ENCODE results near the gene CDYL2.
"Not testable (repeated sequence)": the region's sequence is repeated elsewhere in the genome, so short reads cannot be mapped to it uniquely, and the experiment has no call there.

The CDYL2 gene

DNA sequence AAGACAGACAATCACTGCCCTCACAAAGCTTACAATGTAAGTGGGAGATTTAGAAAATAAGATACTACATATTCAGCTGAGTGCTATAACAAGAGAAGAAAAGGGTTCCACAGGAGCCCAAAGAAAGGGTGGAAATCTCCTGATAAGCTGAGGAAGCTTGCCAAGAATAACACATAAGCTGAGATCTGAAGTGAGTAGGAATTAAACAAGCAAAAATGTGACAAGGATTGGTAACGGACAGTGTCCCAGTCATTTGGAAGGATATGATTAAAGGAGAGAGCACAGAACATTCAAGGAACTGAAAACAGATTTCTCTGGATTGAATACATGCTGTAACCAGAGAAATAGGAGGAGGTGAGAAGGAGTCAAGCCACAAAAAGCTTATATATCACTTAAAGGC is 13.0 kb downstream of the CDYL2 start:
- no peaks in the 10 kb centered on the region for H3K4me1 ChIP-seq
- TF ChIP-seq Cebpa-rat (IDR thresholded peaks at IDR 0.05): no peak
- no peak overlapping the region for H3K4me2 ChIP-seq
- H3K27me3 ChIP-seq: no peaks in the 10 kb centered on the region
- 0 out of 2 replicates have a peak, but pooled peaks cover 8% of the 10 kb centered on the region for H3K36me3 ChIP-seq
- no peak overlapping the region for H3K9ac ChIP-seq
- H4K20me1 ChIP-seq: peaks cover 5% of the 10 kb centered on the region; the same call in 1 of the 2 replicates
- H3K9me3 ChIP-seq: peaks cover 8% of the 10 kb centered on the region
- no peak overlapping the region for H3K27ac ChIP-seq
- no peak overlapping the region for H3K4me3 ChIP-seq

DNA sequence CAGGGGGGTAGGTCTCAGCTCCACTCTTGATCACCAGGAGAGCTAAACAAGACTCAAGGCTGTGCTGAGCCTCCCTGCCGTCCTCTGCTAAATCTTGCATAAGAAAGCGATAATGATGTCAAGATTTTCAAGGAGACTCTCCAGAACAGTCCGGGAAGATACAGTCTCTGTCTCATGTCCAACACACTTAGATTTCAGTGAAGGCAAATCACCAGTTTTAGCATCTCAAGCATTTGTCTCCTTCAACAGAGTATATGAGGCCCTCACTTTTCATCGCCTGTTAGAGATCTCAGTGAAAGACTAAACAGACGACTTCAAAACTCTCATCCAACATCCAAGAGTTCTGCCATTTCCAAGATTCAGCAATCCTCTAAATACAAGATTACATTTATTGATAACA is 13.6 kb downstream of the CDYL2 start:
- Histone ChIP-seq H3K4me1 (no peaks in the 10 kb centered on the region), H3K9ac (no peak overlapping the region), H3K4me3 (no peak overlapping the region), H3K27me3 (no peaks in the 10 kb centered on the region), H3K27ac (no peak overlapping the region), H4K20me1 (peaks cover 5% of the 10 kb centered on the region; the same call in 1 of the 2 replicates), H3K4me2 (no peak overlapping the region), H3K9me3 (peaks cover 11% of the 10 kb centered on the region), H3K36me3 (0 out of 2 replicates have a peak, but pooled peaks cover 8% of the 10 kb centered on the region)
- no peak for TF ChIP-seq Cebpa-rat (IDR thresholded peaks at IDR 0.05)

DNA sequence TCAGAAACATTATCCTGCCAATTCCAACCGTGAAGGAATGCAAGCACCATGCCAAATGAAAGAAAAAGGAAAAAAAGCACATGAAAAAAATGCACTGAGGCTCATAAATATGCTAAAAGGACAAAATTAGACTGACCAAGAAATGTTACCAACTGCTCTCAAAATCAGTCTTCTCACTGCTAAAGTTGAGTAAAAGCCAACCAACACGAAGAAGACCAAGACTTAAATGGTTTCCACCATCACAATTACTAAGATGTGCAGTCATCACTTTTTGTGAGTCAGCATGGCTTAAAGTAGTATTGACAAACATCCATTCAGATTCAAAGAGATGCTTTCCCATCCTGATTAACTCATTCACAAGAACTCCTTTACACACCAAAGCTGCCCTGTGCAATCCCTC is 16.4 kb downstream of the CDYL2 start:
- no peak for TF ChIP-seq Cebpa-rat (IDR thresholded peaks at IDR 0.05)
- Histone ChIP-seq H3K9ac (no peak overlapping the region), H3K36me3 (peaks cover 13% of the 10 kb centered on the region; the same call in 1 of the 2 replicates), H4K20me1 (peaks cover 5% of the 10 kb centered on the region; the same call in 1 of the 2 replicates), H3K27ac (no peak overlapping the region), H3K4me1 (no peaks in the 10 kb centered on the region), H3K27me3 (no peaks in the 10 kb centered on the region), H3K9me3 (peaks cover 36% of the 10 kb centered on the region), H3K4me2 (no peak overlapping the region), H3K4me3 (no peak overlapping the region)

DNA sequence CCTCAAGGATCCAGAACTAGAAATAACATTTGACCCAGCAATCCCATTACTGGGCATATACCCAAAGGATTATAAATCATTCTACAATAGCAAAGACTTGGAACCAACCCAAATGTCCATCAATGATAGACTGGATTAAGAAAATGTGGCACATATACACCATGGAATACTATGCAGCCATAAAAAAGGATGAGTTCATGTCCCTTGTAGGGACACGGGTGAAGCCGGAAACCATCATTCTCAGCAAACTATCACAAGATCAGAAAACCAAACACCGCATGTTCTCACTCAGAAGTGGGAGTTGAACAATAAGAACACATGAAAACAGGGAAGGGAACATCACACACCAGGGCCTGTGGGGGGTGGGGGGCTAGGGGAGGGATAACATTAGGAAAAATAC is 17.8 kb downstream of the CDYL2 start:
- not testable (repeated sequence) for H4K20me1 ChIP-seq, H3K9ac ChIP-seq, H3K36me3 ChIP-seq, H3K4me2 ChIP-seq, H3K27ac ChIP-seq, H3K4me3 ChIP-seq, H3K27me3 ChIP-seq, H3K4me1 ChIP-seq
- peaks cover 46% of the 10 kb centered on the region for H3K9me3 ChIP-seq

DNA sequence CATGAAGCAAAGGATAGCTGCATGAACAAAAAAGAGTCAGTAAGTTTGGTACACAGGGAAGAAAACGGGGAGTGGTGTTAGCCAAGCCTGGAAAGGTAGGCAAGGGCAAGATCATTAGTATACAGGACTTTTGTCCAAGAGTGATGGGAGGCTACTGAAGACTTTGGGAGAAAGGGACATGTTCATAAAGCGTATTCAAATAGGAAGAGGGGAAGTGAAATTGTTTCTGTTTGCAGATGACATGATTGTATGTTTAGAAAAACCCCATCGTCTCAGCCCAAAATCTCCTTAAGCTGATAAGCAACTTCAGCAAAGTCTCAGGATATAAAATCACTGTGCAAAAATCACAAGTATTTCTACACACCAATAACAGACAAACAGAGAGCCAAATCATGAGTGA is 19.4 kb downstream of the CDYL2 start:
- no peak for TF ChIP-seq Cebpa-rat (IDR thresholded peaks at IDR 0.05)
- Histone ChIP-seq H3K27ac (no peak overlapping the region), H3K4me1 (no peaks in the 10 kb centered on the region), H3K36me3 (peaks cover 6% of the 10 kb centered on the region; the same call in 1 of the 2 replicates), H3K4me2 (no peak overlapping the region), H3K9me3 (peaks cover 56% of the 10 kb centered on the region), H3K9ac (no peak overlapping the region), H3K4me3 (no peak overlapping the region), H4K20me1 (no peaks in the 10 kb centered on the region), H3K27me3 (no peaks in the 10 kb centered on the region)

DNA sequence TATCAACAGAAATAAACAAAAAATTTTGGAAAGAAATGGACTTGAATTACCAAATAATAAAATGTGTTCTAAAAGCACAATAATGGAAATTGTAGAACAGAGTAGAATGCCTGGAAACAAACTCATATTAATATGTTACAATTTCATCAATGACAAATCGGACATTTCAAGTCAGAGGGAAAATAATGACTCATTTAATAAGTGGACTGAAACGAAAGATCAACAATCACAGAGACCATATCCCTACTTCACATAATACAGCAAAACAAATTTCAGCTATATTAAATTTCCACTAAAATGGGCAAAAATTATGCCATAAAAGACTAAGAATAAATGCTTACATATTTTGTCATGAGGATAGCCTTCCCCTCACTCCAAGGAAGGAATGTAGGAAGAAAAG is 25.7 kb downstream of the CDYL2 start:
- Histone ChIP-seq H3K27me3 (no peaks in the 10 kb centered on the region), H3K27ac (no peak overlapping the region), H3K4me2 (no peak overlapping the region), H3K4me3 (no peak overlapping the region), H3K9me3 (peaks cover 31% of the 10 kb centered on the region), H3K36me3 (no peaks in the 10 kb centered on the region), H3K9ac (no peak overlapping the region), H3K4me1 (no peaks in the 10 kb centered on the region), H4K20me1 (no peaks in the 10 kb centered on the region)
- no peak for TF ChIP-seq Cebpa-rat (IDR thresholded peaks at IDR 0.05)

DNA sequence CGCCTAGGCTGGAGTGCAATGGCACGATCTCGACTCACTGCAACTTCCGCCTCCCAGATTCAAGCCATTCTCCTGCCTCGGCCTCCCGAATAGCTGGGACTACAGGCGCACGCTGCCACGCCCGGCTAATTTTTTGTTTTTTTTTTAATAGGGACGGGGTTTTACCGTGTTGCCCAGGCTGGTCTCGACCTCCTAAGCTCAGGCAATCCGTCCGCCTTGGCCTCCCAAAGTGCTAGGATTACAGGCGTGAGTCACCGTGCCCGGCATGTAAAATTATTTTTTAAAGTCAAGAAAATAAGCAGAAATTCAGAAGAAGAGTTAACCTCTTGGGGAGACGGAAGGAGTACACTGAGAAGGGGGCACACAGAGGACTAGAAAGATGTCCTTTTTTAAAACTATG is 27.5 kb downstream of the CDYL2 start:
- TF ChIP-seq Cebpa-rat (IDR thresholded peaks at IDR 0.05): no peak
- Histone ChIP-seq H3K9me3 (peaks cover 22% of the 10 kb centered on the region), H3K27ac (no peak overlapping the region), H3K4me2 (no peak overlapping the region), H3K9ac (no peak overlapping the region), H3K36me3 (no peaks in the 10 kb centered on the region), H4K20me1 (no peaks in the 10 kb centered on the region), H3K4me3 (no peak overlapping the region), H3K4me1 (no peaks in the 10 kb centered on the region), H3K27me3 (no peaks in the 10 kb centered on the region)

DNA sequence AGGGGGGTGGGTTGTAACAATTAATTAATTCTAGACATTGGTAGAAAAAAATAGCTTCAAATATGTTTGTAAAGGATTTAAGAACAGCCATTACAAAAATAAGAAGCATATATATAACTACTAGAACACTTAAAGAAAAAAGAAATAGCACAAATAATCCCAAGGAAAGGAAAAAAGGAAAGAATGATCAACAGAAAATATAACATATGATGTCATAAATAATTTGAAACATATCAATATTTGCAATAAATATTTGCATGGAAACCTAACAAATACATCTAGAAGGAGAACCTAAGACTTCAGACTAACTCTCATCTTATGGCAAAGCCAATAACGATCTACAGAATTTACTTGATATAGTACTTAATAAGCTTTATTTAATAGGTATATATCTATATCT is 28.9 kb downstream of the CDYL2 start:
- no peak overlapping the region for H3K9ac ChIP-seq
- no peaks in the 10 kb centered on the region; the same call in 1 of the 2 replicates for H3K36me3 ChIP-seq
- H3K27me3 ChIP-seq: no peaks in the 10 kb centered on the region
- peaks cover 25% of the 10 kb centered on the region for H3K9me3 ChIP-seq
- no peaks in the 10 kb centered on the region for H4K20me1 ChIP-seq
- no peaks in the 10 kb centered on the region for H3K4me1 ChIP-seq
- H3K4me3 ChIP-seq: no peak overlapping the region
- H3K27ac ChIP-seq: no peak overlapping the region
- no peak for TF ChIP-seq Cebpa-rat (IDR thresholded peaks at IDR 0.05)
- H3K4me2 ChIP-seq: no peak overlapping the region

DNA sequence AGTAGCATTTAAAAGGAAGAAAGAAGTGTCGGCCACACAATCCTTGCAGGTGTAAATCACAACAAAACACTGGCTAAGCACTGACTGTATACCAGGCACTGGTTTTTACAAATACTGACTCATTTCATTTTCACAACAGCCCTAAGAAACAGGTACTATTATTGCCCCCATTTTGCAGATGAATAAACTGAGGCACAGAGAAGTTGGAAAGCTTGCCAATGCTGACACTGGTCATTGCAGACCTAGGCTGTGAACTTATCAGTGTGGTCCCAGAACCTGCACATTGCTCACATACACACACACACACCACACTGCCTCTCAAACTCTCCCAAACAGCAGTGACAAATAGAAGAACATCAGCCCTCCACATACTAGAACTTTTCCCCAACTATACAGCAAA is 37.6 kb downstream of the CDYL2 start:
- H3K4me3 ChIP-seq: no peak overlapping the region
- H3K36me3 ChIP-seq: peaks cover 6% of the 10 kb centered on the region; the same call in 1 of the 2 replicates
- H3K27me3 ChIP-seq: no peaks in the 10 kb centered on the region
- no peaks in the 10 kb centered on the region for H3K4me1 ChIP-seq
- H3K4me2 ChIP-seq: no peak overlapping the region
- H3K9me3 ChIP-seq: peaks cover 22% of the 10 kb centered on the region
- TF ChIP-seq Cebpa-rat (IDR thresholded peaks at IDR 0.05): no peak
- no peak overlapping the region for H3K9ac ChIP-seq
- H3K27ac ChIP-seq: no peak overlapping the region
- H4K20me1 ChIP-seq: peaks cover 11% of the 10 kb centered on the region; the same call in 1 of the 2 replicates

DNA sequence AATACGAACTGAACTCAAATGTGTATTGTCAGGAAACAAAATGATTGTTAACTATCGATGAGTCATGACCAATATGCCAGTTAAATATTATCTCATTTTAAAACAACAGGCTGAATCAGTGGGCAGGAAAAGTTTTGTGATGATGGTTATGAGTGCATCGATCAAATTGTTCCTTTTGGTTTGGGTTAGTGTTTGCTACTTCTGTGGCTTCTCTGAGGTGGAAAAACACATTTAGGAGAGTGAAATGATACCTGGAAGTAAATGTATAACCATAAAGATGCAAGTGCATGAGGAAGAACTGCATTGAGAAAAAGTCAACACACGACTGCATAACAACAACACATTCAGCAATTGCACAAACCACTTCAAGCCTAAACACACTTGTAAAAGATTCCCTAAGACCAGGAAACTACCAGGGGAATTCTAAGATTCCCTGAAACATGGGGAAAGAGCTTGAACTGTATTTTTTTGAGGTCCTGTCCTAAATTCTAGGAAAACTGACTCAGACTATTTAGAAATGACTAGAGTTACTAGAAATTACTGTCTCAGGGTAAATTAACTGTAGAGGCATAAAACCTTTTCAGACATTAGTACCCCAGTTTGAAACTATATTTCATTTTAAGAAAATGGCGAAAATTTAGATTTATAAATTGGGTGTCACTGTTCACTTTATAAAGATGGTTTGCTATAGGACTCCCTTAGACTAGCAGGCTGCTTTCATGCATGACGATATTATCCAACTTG is 44.8 kb downstream of the CDYL2 start:
- no peaks in the 10 kb centered on the region for H3K4me1 ChIP-seq
- TF ChIP-seq Cebpa-rat (IDR thresholded peaks at IDR 0.05): no peak
- no peak overlapping the region for H3K4me2 ChIP-seq
- H3K9ac ChIP-seq: no peak overlapping the region
- no peak overlapping the region for H3K4me3 ChIP-seq
- H3K36me3 ChIP-seq: 0 out of 2 replicates have a peak, but pooled peaks cover 6% of the 10 kb centered on the region
- H4K20me1 ChIP-seq: peaks cover 9% of the 10 kb centered on the region; the same call in 1 of the 2 replicates
- no peaks in the 10 kb centered on the region for H3K27me3 ChIP-seq
- no peaks in the 10 kb centered on the region for H3K9me3 ChIP-seq
- no peak overlapping the region for H3K27ac ChIP-seq
